ENCODE data around the gene NFATC2.
"Not testable (repeated sequence)": the region's sequence is repeated elsewhere in the genome, so short reads cannot be mapped to it uniquely, and the experiment has no call there.

The NFATC2 gene

DNA sequence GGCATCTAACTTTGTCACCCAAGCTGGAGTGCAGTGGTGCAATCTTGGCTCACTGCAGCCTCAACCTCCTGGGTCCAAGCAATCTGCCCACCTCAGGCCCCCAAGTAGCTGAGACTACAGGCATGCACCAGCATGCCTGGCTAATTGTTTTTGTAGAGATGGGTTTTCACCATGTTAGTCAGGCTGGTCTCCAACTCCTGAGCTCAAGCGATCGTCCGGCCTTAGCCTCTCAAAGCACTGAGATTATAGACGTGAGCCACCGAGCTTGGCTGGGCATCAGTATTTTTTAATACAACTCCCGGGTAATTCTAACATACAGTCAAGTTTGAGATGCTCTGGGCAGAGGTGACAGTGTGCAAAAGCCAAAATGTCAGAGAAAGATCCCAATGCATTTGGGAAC is 73.5 kb downstream of the NFATC2 start:
- DNase-seq: no peak

DNA sequence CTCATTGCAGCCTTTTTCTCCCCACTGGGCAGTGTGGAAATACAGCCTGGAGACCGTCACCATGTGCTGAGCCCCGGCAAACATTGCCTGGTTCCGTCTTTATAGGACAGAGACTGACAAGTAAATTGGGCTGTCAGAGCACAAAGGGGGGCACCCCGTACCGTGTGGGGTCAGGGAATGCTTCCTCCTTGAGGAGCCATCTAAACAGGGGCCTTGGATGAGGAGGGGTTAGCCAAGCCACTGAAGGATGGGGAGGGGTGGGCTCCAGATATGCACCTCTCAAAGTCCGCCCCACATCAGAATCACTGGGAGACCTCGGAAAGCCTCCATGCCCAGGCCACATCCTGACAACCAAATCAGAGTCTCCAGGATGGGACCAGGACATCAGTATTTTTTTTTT is 73.9 kb downstream of the NFATC2 start:
- no peak for DNase-seq

DNA sequence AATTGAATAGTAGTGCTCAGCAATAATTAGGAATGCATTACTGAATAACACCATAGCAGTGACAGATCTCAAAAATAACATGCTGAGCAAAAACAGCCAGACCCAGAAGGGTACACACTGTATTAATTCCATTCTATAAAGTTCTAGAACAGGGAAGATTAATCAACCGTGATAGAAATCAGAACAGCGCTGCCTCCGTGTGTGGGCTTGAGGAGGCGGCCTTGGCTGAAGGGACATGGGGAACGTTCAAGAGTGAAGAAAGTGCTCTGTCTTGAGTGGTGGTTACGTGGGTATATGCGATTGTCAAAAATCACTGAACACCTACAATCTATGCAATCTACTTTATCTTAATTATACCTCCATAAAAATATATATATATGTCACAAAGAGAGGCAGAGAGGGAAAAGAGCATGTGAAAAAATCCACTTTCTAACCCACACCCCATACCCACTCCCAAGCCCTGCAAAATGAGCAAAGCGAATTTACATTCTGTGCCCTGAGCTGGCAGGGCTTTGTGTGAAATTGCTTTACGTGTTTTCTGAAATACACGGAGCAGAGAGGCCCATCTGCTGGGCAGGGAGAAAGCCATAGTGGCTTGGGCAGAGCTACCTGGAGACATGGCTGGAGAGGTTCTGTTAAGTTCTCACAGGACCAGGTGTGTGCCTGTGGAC is 74.4 kb downstream of the NFATC2 start:
- DNase-seq: no peak

DNA sequence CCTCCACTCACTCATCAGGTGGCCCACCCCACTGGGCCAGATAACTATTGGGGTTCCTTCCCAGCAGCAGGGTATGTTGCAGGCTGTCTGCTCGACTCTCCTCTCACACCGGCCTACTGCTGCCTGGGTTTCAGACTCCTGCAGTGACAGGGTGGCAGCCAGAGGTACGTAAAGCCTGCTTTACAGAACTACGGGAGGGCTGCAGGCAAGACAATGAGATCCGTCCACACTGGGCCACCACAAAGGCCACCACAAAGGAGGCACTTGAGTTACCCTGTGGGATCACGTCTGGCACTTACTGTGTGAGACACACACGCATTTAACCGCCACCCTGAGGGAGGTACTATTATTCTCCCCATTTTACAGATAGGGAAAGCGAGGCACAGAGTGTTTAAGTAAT is 78.5 kb downstream of the NFATC2 start:
- no peak for DNase-seq

DNA sequence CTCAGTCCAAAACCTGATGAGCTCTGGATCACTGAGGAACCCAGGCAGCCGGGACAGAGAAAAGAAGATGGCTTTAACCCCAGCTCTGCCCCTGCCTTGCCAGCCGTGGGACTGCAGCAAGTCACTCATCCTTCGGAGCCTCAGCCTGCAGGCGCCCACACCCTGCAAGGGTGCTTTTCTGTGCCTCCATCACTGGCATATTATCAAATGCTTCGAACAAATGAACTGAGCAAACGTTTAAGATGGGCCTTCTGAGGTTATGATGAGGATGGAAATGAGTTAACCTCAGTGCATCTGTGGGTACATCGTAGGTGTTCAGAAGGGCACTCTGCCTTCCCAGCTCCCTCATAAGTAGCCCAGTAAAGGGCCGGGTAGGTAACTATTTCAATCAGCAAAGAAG is 79.0 kb downstream of the NFATC2 start:
- DNase-seq: no peak

DNA sequence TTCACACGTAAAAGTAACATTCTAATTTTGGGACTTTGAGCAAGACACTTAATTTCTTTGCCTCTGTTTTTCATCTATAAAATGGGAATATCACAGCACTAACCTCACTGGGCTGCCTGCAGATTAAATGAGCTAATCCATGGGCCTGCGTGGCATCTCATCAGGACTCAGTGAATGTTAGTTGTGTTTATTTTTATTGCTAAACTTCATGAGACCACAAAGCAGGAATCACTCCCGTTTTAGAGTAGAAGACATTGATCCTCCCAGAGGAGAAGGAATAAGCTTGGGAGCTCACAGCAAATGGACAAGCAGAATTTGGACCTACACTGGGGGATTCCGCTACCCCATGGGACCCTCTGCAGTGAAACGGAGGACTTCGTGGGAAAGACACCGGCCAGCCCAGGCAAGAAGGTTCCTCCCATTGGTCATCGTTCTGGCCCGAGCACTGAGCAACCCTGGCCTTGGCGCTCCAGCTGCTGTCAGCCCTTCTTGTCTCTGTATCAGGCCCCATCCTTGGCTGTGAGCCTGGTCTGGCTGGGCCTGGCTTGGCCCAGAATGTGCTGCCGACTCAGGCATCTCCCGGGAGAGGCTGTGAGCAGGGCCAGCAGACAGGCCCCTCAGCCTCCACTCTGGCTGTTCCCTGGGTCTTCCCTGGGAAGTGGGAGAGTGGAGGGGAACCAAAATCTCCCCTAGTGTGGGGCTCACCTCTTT is 79.8 kb downstream of the NFATC2 start:
- no peak for DNase-seq

DNA sequence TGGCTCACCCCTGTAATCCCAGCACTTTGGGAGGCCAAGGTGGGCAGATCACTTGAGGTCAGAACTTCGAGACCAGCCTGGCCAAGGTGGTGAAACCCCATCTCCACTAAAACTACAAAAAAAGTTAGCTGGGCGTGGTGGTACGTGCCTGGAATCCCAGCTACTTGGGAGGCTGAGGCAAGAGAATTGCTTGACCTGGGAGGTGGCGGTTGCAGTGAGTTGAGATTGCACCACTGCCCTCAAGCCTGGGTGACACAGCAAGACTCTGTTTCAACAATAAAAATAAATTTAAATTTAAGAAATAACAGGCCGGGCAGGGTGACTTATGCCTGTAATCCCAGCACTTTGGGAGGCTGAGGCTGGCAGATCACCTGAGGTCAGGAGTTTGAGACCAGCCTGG is 80.7 kb downstream of the NFATC2 start:
- DNase-seq: not testable (repeated sequence)

DNA sequence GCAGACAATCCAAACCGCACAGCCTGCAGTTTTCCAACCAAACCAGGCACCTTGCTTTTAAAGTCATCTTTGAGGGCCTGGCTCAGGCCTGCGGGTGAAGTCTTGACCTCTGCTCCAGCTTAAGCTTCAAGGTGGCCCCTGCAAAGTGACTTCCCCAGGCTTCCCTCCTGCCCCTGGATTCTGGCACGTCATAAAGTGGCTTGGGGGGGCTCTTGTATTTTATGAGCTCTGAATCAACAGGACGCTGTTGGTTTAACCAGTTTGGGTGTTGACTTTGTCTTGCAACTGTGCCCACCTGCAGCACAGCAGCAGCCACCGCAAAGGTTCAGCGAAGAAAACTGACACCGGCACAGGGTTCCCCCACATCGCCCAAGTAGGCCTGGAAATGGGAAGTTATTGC is 81.2 kb downstream of the NFATC2 start:
- no peak for DNase-seq

DNA sequence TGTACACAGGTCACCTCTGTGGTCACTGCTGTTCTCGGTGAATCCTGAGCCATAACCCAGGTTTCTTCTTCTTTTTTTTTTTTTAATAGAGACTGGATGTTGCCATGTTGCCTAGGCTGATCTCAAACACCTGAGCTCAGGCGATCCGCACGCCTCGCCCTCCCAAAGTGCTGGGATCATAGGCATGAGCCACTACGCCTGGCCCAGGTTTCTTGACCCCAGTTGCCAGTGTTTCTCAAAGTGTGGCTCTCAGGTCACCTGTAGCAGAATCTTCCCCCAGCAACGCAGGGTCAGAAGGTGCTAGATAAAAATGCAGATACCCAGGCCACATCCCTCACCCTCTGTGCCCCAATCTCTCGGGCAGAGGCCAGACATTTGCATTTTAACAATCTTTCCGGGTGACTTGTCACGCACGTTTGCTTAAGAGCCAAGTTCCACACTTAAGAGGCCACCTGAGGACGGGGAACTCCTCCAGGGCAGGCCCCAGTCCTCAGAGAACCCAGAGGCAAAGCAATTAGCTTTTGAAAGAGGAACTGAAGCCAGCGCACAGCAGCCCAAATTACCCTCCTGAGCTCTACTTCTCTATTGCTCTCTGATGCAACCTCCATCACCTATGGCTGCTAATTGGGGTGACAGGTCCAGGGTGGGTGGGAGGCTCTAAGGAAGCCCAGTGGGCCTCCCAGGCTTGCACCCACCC is 81.8 kb downstream of the NFATC2 start:
- DNase-seq: no peak

DNA sequence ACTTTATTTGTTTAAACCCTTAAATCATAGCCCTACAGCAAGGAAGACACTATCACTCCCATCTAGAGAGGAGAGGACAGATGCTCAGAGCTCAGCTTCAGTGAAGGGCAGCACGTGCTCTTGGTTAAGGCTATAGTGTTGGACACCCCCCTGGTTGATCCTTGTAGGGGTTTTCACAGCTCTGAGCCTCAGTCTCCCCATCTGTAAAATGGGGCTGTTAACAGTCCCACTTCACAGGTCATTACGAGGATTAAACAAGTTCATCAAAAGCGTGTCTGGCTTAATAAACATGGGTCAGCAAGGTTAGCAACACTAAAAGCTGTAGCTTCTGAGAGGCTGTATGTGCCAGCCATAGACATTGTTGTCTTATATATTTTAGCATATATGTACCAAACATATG is 82.4 kb downstream of the NFATC2 start:
- DNase-seq: no peak

DNA sequence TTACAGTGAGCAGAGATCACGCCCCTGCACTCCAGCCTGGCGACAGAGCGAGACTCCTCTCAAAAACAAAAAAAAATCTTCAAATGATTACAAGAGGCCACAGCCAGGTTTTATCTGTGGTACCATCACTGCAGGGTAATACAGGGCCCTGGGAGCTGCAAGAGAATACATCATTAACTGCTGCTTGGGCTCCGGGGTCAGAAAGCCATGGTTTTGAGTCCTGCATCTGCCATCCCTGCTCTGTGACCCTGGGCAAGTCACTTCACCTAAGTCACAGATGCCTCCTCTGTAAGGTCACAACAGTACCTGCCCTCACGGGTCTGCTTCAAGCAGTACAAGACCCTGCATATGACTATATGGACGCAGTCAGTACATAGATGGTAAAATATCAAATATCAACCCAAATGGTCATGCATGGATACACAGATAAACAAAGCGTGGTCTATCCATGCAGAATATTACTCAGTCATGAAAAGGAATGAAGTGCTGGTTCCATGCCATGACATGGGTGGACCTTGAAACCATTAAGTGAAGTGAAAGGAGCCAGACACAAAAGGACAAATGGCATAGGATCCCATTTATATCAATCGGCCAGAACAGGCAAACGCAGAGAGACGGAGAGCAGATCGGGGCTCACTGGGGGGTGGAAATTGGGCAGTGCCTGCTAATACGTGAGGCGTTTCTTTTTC is 83.6 kb downstream of the NFATC2 start:
- DNase-seq: no peak

DNA sequence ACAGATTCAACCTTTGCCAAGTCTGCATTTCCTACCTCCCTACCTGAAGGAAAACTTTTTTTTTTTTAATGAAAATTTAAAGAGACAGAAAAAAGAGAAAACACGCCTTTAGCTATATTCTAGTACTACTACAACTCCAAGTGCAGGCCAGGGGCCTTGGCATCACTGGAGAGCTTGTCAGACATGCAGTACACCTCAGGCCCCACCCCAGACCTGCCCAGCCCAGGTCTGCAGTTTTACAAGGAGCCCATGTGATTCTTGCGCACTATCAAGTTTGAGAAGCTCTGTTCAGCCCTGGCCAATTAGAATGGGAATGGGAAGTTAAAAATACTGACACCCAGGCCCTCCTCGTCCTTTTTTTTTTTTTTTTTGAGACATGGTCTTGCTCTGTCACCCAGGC is 85.0 kb downstream of the NFATC2 start:
- no peak for DNase-seq

DNA sequence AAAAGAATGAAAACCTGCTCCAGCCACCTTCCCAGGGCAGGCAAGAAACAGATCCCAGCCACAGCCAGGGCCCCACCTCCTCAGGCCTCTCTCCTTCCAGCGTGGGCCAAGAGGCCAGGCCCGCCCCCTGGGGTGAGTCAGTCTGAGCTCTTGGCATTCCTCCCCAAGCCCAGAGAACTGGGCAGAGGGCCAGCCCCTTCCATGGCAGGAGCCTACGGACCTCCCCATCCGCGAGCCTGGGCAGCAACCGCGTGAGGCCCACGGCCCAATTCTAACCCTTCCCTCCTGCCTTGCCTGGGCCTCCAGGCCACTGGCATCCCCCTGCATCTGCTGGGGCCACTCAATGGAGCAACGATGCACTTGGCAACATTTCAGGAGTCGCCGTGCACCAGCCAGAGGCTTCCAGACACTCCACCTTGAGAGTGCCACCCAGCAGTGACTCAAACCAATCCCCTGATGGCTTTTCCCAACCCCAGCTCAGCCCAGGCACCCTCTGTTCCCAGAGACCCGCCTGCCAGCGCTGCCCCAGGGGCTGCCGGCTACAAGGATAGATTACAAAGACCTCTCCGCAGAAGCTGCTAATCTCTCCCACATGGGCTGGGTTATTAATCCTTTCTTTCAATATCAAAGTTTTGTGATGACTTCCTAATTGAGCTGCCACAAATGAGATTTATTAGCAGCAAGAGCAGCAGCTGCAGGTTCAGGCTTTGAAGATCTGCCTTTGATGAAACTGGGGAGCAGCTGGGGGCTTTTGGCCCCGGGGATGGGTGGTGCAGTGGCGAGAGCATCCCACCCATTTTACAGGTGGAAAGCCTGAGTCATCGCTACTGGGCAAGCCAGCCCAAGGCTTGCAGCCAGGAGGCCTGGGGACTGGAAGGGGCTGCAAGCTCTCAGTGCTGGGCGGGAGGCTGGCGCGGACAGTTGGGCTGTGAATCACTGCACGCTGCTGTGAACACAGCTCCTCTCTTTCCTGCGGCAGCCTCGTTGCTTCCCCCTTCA is 85.7 kb downstream of the NFATC2 start:
- DNase-seq: no peak

DNA sequence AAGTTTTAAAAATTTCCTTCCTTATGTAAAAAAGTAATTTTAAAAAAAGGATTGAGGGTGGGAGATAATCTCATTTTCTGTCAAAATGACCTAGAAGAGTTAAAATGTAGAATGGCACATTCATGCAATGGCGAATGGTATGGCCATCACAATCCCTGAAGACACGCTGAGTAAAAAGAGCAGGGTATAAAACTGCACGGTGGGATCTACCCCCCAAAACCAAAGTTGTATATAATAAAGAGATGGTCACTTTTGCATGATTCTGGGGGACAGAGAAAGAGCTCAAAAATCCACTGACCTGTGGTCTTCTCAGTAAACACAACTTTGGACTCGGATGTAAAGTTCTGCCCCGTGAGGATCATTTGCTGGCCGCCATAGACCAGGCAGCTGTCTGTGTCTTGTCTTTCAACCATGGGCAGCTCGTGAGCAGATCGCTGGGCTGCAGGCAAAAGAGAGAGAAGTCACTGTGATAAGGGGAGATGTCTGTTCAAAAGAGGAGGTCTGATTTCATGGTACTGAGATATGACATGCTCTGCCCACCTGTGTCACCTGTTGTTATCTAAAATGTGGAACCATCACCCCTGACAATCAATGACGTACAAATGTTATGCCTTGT is 88.2 kb downstream of the NFATC2 start:
- DNase-seq: no peak

DNA sequence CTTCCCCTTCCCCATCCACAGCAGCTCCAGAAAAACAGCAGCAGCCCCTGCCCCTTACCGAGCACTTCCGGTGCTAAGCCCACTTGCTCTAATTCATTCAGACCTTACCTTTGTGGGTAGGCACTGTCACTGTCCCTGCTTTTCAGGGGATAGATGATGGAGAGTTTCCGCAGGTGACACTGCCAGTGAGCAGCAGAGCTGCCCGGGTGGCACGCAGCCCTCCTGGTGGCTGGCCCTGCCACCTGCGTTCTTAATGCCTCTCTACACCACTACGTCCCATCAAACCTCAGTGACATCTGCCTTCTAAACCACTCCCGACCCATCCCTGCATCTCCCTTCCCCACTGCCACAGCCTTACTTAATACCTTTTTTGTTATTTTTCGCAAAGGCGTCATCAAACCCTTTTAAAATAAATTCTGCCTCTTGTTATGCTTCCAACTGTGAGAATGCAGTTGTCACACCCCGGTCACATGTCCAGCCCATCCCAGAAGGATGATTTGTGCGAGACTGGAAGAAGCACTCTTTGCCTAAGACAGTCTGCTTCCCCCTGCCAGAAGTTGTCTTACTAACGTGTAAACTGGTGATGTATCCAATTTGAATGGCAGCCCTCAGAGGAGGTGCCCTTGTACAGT is 89.7 kb downstream of the NFATC2 start:
- DNase-seq: no peak

DNA sequence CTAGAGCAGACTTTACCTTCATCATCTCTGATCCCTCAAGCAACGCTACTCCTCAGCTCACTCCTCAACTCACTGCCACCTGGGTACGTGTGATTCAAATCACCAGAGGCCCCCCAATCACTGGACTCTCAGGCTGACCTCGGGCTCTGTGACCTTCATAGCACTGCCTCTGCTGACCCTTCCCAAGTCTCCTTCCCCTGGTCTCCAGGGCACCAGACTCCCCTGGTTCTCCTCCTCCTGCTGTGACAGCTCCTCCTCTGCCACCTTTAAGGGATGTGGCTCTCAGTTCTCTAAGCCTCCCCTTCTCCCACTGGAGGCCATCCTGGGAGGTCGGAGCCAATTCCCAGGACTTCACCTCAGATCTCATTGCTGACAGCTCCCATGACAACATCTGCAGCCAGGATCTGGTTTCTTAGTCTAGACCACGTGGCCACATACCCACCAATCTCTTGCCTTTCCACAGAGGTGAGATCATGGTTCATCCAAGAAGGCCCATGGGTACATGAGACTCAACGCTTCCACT is 90.4 kb downstream of the NFATC2 start:
- no peak for DNase-seq

DNA sequence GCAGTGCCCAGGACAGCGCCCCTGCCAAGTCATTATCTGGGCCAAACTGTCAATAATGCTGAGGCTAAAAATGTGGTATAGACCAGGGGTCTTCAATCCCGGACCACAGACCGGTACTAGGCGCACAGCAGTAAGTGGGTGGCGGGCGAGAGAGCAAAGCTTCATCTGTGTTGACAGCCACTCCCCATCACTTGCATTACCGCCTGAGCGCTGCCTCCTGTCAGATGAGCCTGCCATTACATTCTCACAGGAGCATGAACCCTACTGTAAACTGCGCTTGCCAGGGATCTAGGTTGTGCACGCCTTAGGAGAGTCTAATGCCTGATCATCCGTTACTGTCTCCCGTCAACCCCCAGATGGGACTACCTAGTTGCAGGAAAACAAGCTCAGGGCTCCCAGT is 91.0 kb downstream of the NFATC2 start:
- no peak for DNase-seq

DNA sequence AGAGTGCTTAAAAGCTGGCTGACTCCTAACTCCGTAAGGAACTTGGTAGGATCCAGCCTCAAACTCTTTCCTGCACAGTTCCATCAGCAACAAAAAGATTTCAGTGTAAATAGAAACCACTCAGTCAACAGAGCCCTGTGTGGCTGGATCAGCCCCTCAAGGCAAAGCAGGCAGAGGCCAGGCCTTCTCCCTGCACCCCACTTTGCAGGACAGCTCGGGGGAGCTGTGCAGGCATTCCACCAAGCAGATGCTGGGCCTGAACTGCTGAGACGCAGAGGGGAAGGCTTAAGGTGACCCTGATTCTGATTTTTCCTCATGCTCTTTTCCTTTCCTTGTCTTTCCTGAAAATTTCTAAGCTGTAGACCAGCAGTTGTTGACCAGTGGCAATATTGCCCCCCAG is 91.5 kb downstream of the NFATC2 start:
- no peak for DNase-seq

DNA sequence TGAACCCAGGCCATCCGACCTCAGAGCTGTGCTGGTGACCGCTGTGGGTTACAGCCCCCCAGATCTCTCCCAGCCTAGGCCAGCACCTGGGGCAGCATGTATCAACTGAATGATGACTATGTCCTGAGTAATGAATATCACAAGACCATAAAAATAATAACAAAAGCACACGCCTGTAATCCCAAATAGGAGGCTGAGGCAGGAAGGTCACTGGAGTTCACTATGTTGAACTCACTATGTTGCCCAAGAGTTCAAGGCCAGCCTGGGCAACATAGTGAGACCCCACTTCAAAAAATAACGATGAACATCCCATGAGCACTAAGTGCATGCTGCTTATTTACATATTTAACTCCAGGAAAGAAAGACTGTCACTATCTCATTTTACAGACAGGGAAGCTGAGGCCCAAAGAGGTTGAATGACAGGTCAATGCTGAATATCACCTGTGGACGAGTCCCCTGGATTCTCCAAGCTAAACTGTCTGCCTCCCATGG is 92.3 kb downstream of the NFATC2 start:
- no peak for DNase-seq

DNA sequence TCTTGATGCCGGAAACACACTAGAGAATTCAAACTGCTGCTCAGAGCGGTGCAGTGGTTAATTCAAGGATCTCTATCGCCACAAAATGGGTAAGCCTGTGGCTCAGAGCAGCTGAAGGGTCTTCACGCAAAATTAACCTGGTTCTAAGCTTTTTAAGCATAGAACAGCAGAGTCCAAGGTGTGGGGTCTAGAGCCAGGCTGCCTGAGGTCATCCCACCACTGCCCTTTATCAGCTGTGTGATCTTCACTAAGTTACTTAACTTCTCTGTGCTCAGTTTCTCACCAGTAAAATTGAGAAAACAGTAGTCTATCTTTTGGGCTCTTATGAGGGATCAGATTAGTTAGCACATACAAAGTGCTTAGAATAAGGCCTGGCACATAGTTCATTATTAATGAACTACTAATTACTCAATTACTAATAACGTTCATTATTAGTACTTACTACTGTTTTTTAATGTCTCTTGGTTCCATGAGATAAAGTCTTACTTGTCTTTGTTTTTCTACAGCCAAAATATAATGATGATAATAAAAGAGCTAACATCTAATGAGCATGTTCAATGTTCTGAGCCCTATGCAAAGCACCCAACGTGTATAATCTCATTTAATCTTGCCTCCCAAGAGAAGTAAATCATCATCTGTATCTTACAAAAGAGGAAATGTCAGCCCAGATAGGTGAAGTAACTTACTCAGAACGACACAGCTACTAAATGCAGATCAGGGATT is 92.9 kb downstream of the NFATC2 start:
- no peak for DNase-seq

All from stimulated activated CD8-positive, alpha-beta memory T cell treated with anti-CD3 and anti-CD28 coated beads, Interleukin-4, amount 100 ng/mL, for 48 hours (primary cell).